Measurements from ENCODE around the gene GNB2.

DNA sequence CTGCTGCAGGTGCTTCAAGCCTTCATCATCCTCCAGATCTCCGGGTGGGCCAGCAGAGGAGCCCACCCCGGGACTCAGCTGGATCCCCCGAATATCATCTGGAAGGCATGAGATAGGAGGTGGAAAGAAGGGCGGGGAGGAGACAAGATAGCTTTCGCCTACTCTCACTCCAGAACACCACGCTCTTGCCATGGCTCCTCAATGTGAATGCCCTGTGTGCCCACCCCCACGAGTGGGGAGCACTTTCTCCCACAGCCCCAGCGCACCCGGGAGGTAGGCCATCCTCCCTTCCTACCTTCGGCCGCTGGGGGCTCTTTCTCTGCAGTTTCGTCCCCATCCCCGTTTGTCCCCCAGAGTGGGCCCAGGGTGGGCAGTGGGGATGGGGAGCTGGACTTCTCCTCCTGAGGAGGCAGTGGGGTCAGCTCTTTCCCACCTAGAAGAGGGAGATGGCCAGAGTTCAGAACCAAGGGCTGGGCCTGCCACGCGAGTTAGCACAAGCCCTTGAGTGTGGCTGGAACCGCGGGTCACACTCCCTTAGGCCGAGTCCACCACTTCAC is 11.6 kb downstream of the GNB2 start:
- TF ChIP-seq, protein P1, sequence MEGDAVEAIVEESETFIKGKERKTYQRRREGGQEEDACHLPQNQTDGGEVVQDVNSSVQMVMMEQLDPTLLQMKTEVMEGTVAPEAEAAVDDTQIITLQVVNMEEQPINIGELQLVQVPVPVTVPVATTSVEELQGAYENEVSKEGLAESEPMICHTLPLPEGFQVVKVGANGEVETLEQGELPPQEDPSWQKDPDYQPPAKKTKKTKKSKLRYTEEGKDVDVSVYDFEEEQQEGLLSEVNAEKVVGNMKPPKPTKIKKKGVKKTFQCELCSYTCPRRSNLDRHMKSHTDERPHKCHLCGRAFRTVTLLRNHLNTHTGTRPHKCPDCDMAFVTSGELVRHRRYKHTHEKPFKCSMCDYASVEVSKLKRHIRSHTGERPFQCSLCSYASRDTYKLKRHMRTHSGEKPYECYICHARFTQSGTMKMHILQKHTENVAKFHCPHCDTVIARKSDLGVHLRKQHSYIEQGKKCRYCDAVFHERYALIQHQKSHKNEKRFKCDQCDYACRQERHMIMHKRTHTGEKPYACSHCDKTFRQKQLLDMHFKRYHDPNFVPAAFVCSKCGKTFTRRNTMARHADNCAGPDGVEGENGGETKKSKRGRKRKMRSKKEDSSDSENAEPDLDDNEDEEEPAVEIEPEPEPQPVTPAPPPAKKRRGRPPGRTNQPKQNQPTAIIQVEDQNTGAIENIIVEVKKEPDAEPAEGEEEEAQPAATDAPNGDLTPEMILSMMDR (IDR thresholded peaks at IDR 0.05), result no peak
- no peak for TF ChIP-seq POLR2A (IDR thresholded peaks at IDR 0.05)
